Testis (tissue), 3 donors: ENCODE data around the gene WDR11. TPM values are rescaled to one million over a fixed set of nuclear protein-coding genes. Genes with fewer than 3 reads are reported as not detected.

Experiments used
- DNase-seq: peaks from one replicate; pipeline ENCODE4 v3.0.0-alpha.2; 2019
- H3K27ac ChIP-seq, 2 donors: fragments of 200-600 bp; sonication (generic); one replicate each; pipeline ENCODE4 v1.5.1; 2019
- H3K27me3 ChIP-seq: fragments of 200-600 bp; sonication (generic); one replicate; pipeline ENCODE4 v1.5.1; 2019
- H3K36me3 ChIP-seq: fragments of 200-600 bp; sonication (generic); one replicate; pipeline ENCODE4 v1.5.1; 2017; ENCODE audit warnings: low read depth; ENCODE audit errors: missing control alignments
- H3K4me1 ChIP-seq: fragments of 200-600 bp; sonication (generic); one replicate; pipeline ENCODE4 v1.5.1; 2019
- H3K4me3 ChIP-seq, 2 donors: fragments of 200-600 bp; sonication (generic); one replicate each; pipeline ENCODE4 v1.5.1; 2017 to 2019
- H3K9me3 ChIP-seq: fragments of 200-600 bp; sonication (generic); one replicate; pipeline ENCODE4 v1.5.1; 2017
- CTCF ChIP-seq, 3 experiments: fragments of 450-650 bp in 2 of 3; fragments of 200-600 bp in 1 of 3; sonication (generic) in 1 of 3; IDR thresholded peaks; one replicate each; pipeline ENCODE4 v1.5.1; 2016 to 2019; ENCODE audit warnings: antibody characterized with exemption in 3 of 3, mild to moderate bottlenecking in 2 of 3, moderate library complexity in 1 of 3
- POLR2A ChIP-seq: fragments of 450-650 bp; IDR thresholded peaks from one replicate; pipeline ENCODE4 v1.6.1; 2017; ENCODE audit warnings: antibody characterized with exemption, mild to moderate bottlenecking, moderate library complexity
- WGBS, 2 donors: methylation state at CpG; one replicate each; pipeline ENCODE4 v1.1.5; 2018; 5-methylcytosine and 5-hydroxymethylcytosine counted together
- intact Hi-C: fragments of 100-400 bp; cut with DNase I; formaldehyde crosslinking; loops from one replicate; pipeline ENCODE4 v1.15.1; 2023; ENCODE audit warnings: low total_unique reads
- polyA plus RNA-seq: library from polyadenylated mRNA; stranded (reverse); fragments of 350-450 nt; fragmentation: Illumina TruSeq; extraction: RNeasy Lipid Tissue Mini Kit (QIAGEN cat#74804); gene quantifications from one replicate; pipeline ENCODE4 v1.2.3, GENCODE V29; 2014; ENCODE audit warnings: low read depth, low replicate concordance; ENCODE audit not compliant: insufficient read depth
- total RNA-seq, 2 donors: library from RNA; depleted of rRNA; stranded (reverse); fragments of >200 nt; gene quantifications; one replicate each; pipeline ENCODE4 v1.2.3, GENCODE V29; 2016

The WDR11 gene
- total and polyA plus RNA-seq, 3 donors from 2014 or later: 36.5 to 60.2 (median 58.7) TPM

- no peaks in the 10 kb centered on the region for H3K36me3 ChIP-seq
- no peak overlapping the region for H3K27ac ChIP-seq
- peak; percentile 91 for DNase-seq
- H3K4me3 ChIP-seq: peak overlapping the region in 1 of 2 donors; percentile 29
- 6 to 14% methylated on average over 17 to 23 of the region's 23 CpGs for WGBS, 2 donors
- TF ChIP-seq CTCF (IDR thresholded peaks at IDR 0.05): peak; percentile 77 to 85 (median 78)
- no peak for TF ChIP-seq POLR2A
- peaks cover 4% of the 10 kb centered on the region for H3K4me1 ChIP-seq
- no peaks in the 10 kb centered on the region for H3K9me3 ChIP-seq
- intact Hi-C loops: loop anchor here (10.0 kb wide), 3 partner anchors 662 to 952 kb away; no protein-coding TSS in a partner anchor
- no peaks in the 10 kb centered on the region for H3K27me3 ChIP-seq
Measured at GRCh38 chr10:120942806-120943413, 91.7 kb downstream of the WDR11 start.

DNA sequence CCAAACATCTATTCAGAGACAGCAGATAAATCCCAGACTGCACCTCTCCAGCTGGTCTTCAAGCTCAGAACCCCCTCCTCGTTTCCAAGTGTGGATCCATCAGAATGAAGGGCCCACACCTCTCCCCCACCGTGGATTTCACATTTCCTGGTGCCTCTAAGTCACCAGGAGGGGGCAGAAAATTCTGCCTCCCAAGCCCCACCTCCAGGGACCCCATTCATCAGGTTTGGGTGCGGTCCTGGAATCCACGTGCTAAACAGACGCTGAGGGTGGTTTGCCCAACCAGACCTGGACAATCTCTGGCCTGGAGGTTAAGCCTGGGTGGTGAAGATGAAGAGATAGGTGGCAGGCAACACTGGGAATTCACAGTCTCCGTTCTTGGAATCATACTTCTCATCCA, 92.4 kb downstream of the WDR11 start:
- Histone ChIP-seq H3K4me3 (no peak overlapping the region), H3K27me3 (no peaks in the 10 kb centered on the region), H3K9me3 (no peaks in the 10 kb centered on the region), H3K4me1 (peaks cover 4% of the 10 kb centered on the region), H3K36me3 (no peaks in the 10 kb centered on the region), H3K27ac (no peak overlapping the region)
- intact Hi-C loops: loop anchor here (10.0 kb wide), 3 partner anchors 661 to 951 kb away; no protein-coding TSS in a partner anchor
- 63 to 76% methylated on average over 3 to 6 of the region's 6 CpGs for WGBS, 2 donors
- TF ChIP-seq CTCF (IDR thresholded peaks at IDR 0.05) (no peak), POLR2A (no peak)
- no peak for DNase-seq

- no peaks in the 10 kb centered on the region for H3K9me3 ChIP-seq
- H3K4me3 ChIP-seq: no peak overlapping the region
- H3K27ac ChIP-seq: no peak overlapping the region
- no peaks in the 10 kb centered on the region for H3K36me3 ChIP-seq
- 99 to 100% methylated on average over 1 to 4 of the region's 4 CpGs for WGBS, 2 donors
- peaks cover 7% of the 10 kb centered on the region for H3K4me1 ChIP-seq
- no peak for DNase-seq
- TF ChIP-seq POLR2A: no peak
- TF ChIP-seq CTCF (IDR thresholded peaks at IDR 0.05): no peak
- H3K27me3 ChIP-seq: no peaks in the 10 kb centered on the region
- intact Hi-C loops: loop anchor here (10.0 kb wide), 3 partner anchors 660 to 950 kb away; no protein-coding TSS in a partner anchor
Measured at GRCh38 chr10:120944586-120945125, 93.5 kb downstream of the WDR11 start.

DNA sequence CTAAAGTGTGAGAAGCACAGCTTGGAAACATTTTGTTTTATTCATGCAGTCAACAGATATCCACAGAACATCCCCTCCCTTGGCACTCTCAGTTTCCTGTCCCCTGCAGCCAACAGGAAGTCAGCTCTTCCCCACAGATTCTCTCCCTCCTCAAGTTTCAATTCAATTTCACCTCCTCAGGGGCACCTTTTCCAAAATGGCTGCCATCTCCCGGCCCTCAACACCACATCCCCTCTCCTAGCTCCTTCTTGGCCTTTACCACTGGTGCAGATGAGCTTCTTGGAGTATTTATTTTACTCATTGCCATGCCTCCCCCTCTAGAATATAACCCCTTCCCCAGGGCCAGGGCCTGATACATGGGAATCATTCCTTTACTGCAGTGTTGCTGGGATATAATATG, 94.0 kb downstream of the WDR11 start:
- intact Hi-C loops: loop anchor here (10.0 kb wide), 3 partner anchors 660 to 950 kb away; no protein-coding TSS in a partner anchor
- Histone ChIP-seq H3K4me1 (peaks cover 10% of the 10 kb centered on the region), H3K27me3 (no peaks in the 10 kb centered on the region), H3K36me3 (no peaks in the 10 kb centered on the region), H3K9me3 (no peaks in the 10 kb centered on the region), H3K27ac (no peak overlapping the region), H3K4me3 (no peak overlapping the region)
- 94 to 100% methylated on average over 1 of the region's 1 CpG for WGBS, 2 donors
- TF ChIP-seq POLR2A (no peak), CTCF (IDR thresholded peaks at IDR 0.05) (no peak)
- DNase-seq: no peak
